Peyer's patch (tissue), 4 donors: ENCODE data around the gene ST6GAL1.

ENCODE experiments used
- POLR2A ChIP-seq, 2 donors: fragments of 450-650 bp; IDR thresholded peaks; one replicate each; pipeline ENCODE4 v1.5.1; 2017; ENCODE audit warnings: antibody characterized with exemption in 2 of 2, mild to moderate bottlenecking in 2 of 2, moderate library complexity in 2 of 2
- TF ChIP-seq, protein P1 (sequence below), 6 experiments: fragments of 450-650 bp in 4 of 6; fragments of 200-600 bp in 2 of 6; sonication (generic) in 1 of 6; IDR thresholded peaks; one replicate each; pipeline ENCODE4 v1.5.1; 2017 to 2019; ENCODE audit warnings: antibody characterized with exemption in 6 of 6, mild to moderate bottlenecking in 3 of 6, moderate library complexity in 1 of 6

DNA sequence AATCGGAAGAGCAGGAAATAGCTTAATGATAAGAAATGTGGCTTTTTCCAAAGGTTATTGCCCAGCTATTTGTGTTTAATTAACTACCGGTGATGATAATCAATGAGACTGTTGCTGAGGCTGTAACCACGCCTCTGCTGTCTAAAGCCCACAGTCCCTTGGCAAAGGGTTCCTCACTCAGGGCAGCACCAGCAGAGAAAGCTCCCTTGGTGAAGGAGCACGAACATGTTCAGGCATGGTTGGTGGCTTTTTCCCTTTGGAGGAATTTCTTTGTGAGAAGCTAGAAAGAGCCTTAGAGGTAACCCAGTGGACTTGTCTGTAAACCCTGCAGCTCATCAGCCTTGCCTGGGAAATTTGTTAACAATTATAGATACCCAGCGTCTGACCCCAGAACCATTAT is 7.5 kb upstream of the ST6GAL1 start:
- no peak for TF ChIP-seq POLR2A (IDR thresholded peaks at IDR 0.05)
- TF ChIP-seq, protein P1, sequence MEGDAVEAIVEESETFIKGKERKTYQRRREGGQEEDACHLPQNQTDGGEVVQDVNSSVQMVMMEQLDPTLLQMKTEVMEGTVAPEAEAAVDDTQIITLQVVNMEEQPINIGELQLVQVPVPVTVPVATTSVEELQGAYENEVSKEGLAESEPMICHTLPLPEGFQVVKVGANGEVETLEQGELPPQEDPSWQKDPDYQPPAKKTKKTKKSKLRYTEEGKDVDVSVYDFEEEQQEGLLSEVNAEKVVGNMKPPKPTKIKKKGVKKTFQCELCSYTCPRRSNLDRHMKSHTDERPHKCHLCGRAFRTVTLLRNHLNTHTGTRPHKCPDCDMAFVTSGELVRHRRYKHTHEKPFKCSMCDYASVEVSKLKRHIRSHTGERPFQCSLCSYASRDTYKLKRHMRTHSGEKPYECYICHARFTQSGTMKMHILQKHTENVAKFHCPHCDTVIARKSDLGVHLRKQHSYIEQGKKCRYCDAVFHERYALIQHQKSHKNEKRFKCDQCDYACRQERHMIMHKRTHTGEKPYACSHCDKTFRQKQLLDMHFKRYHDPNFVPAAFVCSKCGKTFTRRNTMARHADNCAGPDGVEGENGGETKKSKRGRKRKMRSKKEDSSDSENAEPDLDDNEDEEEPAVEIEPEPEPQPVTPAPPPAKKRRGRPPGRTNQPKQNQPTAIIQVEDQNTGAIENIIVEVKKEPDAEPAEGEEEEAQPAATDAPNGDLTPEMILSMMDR (IDR thresholded peaks at IDR 0.05), result no peak
